ENCODE measurements around the gene MUCL3. TPM values are rescaled to one million over a fixed set of nuclear protein-coding genes. Genes with fewer than 3 reads are reported as not detected.

MUCL3 gene
- total RNA-seq, 1 experiment from 2014 or later = not detected

GRCh38 chr6:31002471-31002870 lies 61.7 kb downstream of the MUCL3 start:
- POLR2A ChIA-PET = no interaction called here
- TF ChIP-seq CTCF (IDR thresholded peaks at IDR 0.05; ENCODE audit: insufficient read depth in 1 of 2, low read depth in 1 of 2, low read length in 1 of 2, severe bottlenecking in 1 of 2, unreplicated experiment in 1 of 2) = no peak
- peaks cover 4% of the 10 kb centered on the region for H3K4me1 ChIP-seq
- no peaks in the 10 kb centered on the region for H3K9me3 ChIP-seq
- Mint-ChIP-seq H3K9me3 (ENCODE audit: unreplicated experiment) (peaks cover 10% of the 10 kb centered on the region), H3K27me3 (ENCODE audit: insufficient read depth, unreplicated experiment) (no peaks in the 10 kb centered on the region), H3K27ac (ENCODE audit: unreplicated experiment) (no peak overlapping the region), H3K4me1 (ENCODE audit: low read depth, unreplicated experiment) (peaks cover 2% of the 10 kb centered on the region), H3K4me3 (ENCODE audit: unreplicated experiment) (no peak overlapping the region), H3K36me3 (ENCODE audit: insufficient read depth, unreplicated experiment) (no peaks in the 10 kb centered on the region)
- DNase-seq = no peak
- H3K27me3 ChIP-seq (replicated peaks; ENCODE audit: control insufficient read depth, insufficient read depth, low read length) = no peaks in the 10 kb centered on the region
- intact Hi-C loops (cut with micrococcal nuclease; ENCODE audit: unreplicated experiment) = no loop called here
- CTCF ChIA-PET = no interaction called here
- H3K36me3 ChIP-seq (ENCODE audit: control insufficient read depth, insufficient read depth, low read length) = no peaks in the 10 kb centered on the region
- no TSS peak for BruUV-seq (replicated peaks)
- H3K4me3 ChIP-seq (ENCODE audit: low read depth, low read length) = no peak overlapping the region

Other genes starting within 250 kb of the MUCL3 start
- 31.7 and 32.1 TPM in 2 replicates for gene NRM, start 250.0 kb upstream of the MUCL3 start, total RNA-seq (2022)
- gene MDC1, start 223.7 kb upstream of the MUCL3 start, total RNA-seq (2022) = 46.6 and 48.6 TPM in 2 replicates
- gene TUBB, start 220.6 kb upstream of the MUCL3 start, total RNA-seq (2022) = 742 and 788 TPM in 2 replicates
- 101 and 113 TPM in 2 replicates for gene FLOT1, start 198.3 kb upstream of the MUCL3 start, total RNA-seq (2022)
- gene IER3, start 196.4 kb upstream of the MUCL3 start, total RNA-seq (2022) = 13.0 and 17.4 TPM in 2 replicates
- gene DDR1, start 56.5 kb upstream of the MUCL3 start, total RNA-seq (2022) = 113 and 115 TPM in 2 replicates
- gene GTF2H4, start 32.8 kb upstream of the MUCL3 start, total RNA-seq (2022) = 40.6 and 43.6 TPM in 2 replicates
- gene VARS2, start 26.7 kb upstream of the MUCL3 start, total RNA-seq (2022) = 32.1 and 37.5 TPM in 2 replicates
- gene SFTA2, start 8.8 kb upstream of the MUCL3 start, total RNA-seq (2022) = 6.6 and 9.6 TPM in 2 replicates
- not detected in 2 replicates for gene MUC21, start 42.7 kb downstream of the MUCL3 start, total RNA-seq (2022)
- gene MUC22, start 69.5 kb downstream of the MUCL3 start, total RNA-seq (2022) = not detected in 2 replicates
- not detected in 2 replicates for gene C6orf15, start 171.6 kb downstream of the MUCL3 start, total RNA-seq (2022)
- gene PSORS1C1, start 173.8 kb downstream of the MUCL3 start, total RNA-seq (2022) = 0.75 and 0.88 TPM in 2 replicates
- not detected in 2 replicates for gene CDSN, start 179.5 kb downstream of the MUCL3 start, total RNA-seq (2022)
- not detected in 2 replicates for gene PSORS1C2, start 198.1 kb downstream of the MUCL3 start, total RNA-seq (2022)
- 37.7 and 43.2 TPM in 2 replicates for gene CCHCR1, start 216.8 kb downstream of the MUCL3 start, total RNA-seq (2022)
- 19.3 and 20.3 TPM in 2 replicates for gene TCF19, start 217.6 kb downstream of the MUCL3 start, total RNA-seq (2022)
- gene POU5F1, start 229.7 kb downstream of the MUCL3 start, total RNA-seq (2022) = not detected in 2 replicates

Measured in Caco-2 (cell line).